Measurements from ENCODE around the gene FLNB. TPM values are rescaled to one million over a fixed set of nuclear protein-coding genes. Genes with fewer than 3 reads are reported as not detected.

FLNB gene
- total and polyA plus RNA-seq, 2 of the 8 experiments (the other 6 are each of a cell fraction or from before 2014, with no cell fraction given), result 72.3 to 118 TPM

- Histone ChIP-seq H3K56ac (replicated peaks; ENCODE audit: insufficient read length, low read depth, low read length) (no peak overlapping the region), H3K36me3 (ENCODE audit: control insufficient read depth in 2 of 4, insufficient read depth in 4 of 4, low read length in 3 of 4) (no peaks in the 10 kb centered on the region), H2BK5ac (ENCODE audit: low read depth, low read length) (no peak overlapping the region), H2AK5ac (ENCODE audit: low read depth, low read length) (no peak overlapping the region), H4K5ac (ENCODE audit: insufficient read length, low read depth, low read length) (no peak overlapping the region), H3K27me3 (replicated peaks in 1 of 4; ENCODE audit: control insufficient read depth in 3 of 4, extremely low read depth in 1 of 4, insufficient read depth in 3 of 4, low read length in 3 of 4) (no peaks in the 10 kb centered on the region), H3K18ac (ENCODE audit: extremely low read depth, low read length) (no peak overlapping the region), H3K27ac (ENCODE audit: low read depth, low read length) (no peak overlapping the region), H3K9ac (replicated peaks in 1 of 4; ENCODE audit: extremely low read depth in 1 of 4, low read depth in 3 of 4, low read length in 3 of 4) (no peak overlapping the region), H4K91ac (replicated peaks; ENCODE audit: insufficient read length, low read length) (no peak overlapping the region), H3K79me1 (ENCODE audit: low read depth, low read length) (peaks cover 6% of the 10 kb centered on the region), H2BK12ac (ENCODE audit: low read depth, low read length) (no peak overlapping the region), H3K4me2 (ENCODE audit: insufficient read depth in 1 of 2, low read depth in 2 of 2, low read length in 2 of 2) (no peak overlapping the region), H3K79me2 (ENCODE audit: control insufficient read depth in 1 of 2, insufficient read depth in 2 of 2, low read length in 2 of 2) (peaks cover 28 to 90% of the 10 kb centered on the region in 2 experiments), H3K9me3 (ENCODE audit: insufficient read depth in 2 of 2, low read depth in 1 of 2, low read length in 1 of 2) (no peaks in the 10 kb centered on the region), H2AFZ (ENCODE audit: low read length) (no peak overlapping the region), H3K23ac (ENCODE audit: insufficient read length) (no peak overlapping the region), H3K4me3 (ENCODE audit: extremely low read depth in 1 of 4, insufficient read depth in 2 of 4, low read depth in 3 of 4, low read length in 4 of 4) (no peak overlapping the region), H4K20me1 (replicated peaks in 1 of 2; ENCODE audit: control insufficient read depth in 1 of 2, insufficient read depth in 2 of 2, low read length in 2 of 2) (peaks cover 2 to 13% of the 10 kb centered on the region in 2 experiments), H2BK15ac (ENCODE audit: low read length) (no peak overlapping the region), H3K23me2 (ENCODE audit: low read depth, low read length) (no peaks in the 10 kb centered on the region), H2BK120ac (replicated peaks; ENCODE audit: low read depth, low read length) (no peak overlapping the region), H3K4me1 (replicated peaks in 1 of 4; ENCODE audit: control insufficient read depth in 3 of 4, insufficient read depth in 4 of 4, low read length in 3 of 4) (peaks cover 14 to 32% (median 23%) of the 10 kb centered on the region in 4 experiments), H2BK20ac (ENCODE audit: low read length) (no peak overlapping the region), H3K14ac (ENCODE audit: insufficient read length) (no peak overlapping the region), H4K8ac (ENCODE audit: extremely low read depth, insufficient read depth, low read length) (no peak overlapping the region), H3K4ac (replicated peaks; ENCODE audit: insufficient read length, low read depth, low read length) (no peak overlapping the region)
- no peak for FAIRE-seq
- DNase-seq (ENCODE audit: low read depth in 1 of 2, low spot score in 2 of 2), result no peak
- ChIA-PET POLR2A (ENCODE audit: partially characterized antibody) (interaction anchor here (0.7 to 6.3 kb wide), 2 partner anchors 9 kb away, joined by 3 to 55 read pairs; partner anchors contain the start of gene FLNB), CTCF (ENCODE audit: partially characterized antibody) (interaction anchor here (0.9 to 1.5 kb wide), 4 partner anchors 9 to 150 kb away, joined by 3 to 5 read pairs (median 4); no protein-coding TSS in a partner anchor)
- TF ChIP-seq POLR2AphosphoS5 (IDR thresholded peaks at IDR 0.05; ENCODE audit: low read depth, low read length) (no peak), JUND (IDR thresholded peaks at IDR 0.05; ENCODE audit: low read length) (no peak), CREB1 (IDR thresholded peaks at IDR 0.05) (no peak), JUN (IDR thresholded peaks at IDR 0.05; ENCODE audit: low read depth, low read length) (no peak), FOSL1 (IDR thresholded peaks at IDR 0.05; ENCODE audit: insufficient read depth, low read depth, low read length) (no peak), E2F6 (IDR thresholded peaks at IDR 0.05) (no peak), BCL11A (IDR thresholded peaks at IDR 0.05; ENCODE audit: low read depth in 2 of 2, low read length in 2 of 2) (no peak), CBX5 (IDR thresholded peaks at IDR 0.05; ENCODE audit: low read depth, low read length) (no peak), CBX8 (IDR thresholded peaks at IDR 0.05; ENCODE audit: borderline replicate concordance, low read depth, low read length) (no peak), ZNF274 (IDR thresholded peaks at IDR 0.05; ENCODE audit: borderline replicate concordance, extremely low read depth, low read length) (no peak), NRF1 (IDR thresholded peaks at IDR 0.05; ENCODE audit: low read depth, low read length) (no peak), KDM4A (IDR thresholded peaks at IDR 0.05; ENCODE audit: low read depth, low read length, severe bottlenecking) (no peak), GABPA (IDR thresholded peaks at IDR 0.05; ENCODE audit: borderline replicate concordance, insufficient read depth, low read length) (no peak)
- 95% methylated on average over 1 of the region's 1 CpG; no CpG with 5 or more reads in 1 of the 2 experiments for WGBS, 2 experiments (ENCODE audit: extremely low coverage in 1 of 2, insufficient coverage in 1 of 2, insufficient read length in 1 of 2, insufficient replicate concordance in 2 of 2, low coverage in 1 of 2, low lambda C conversion rate in 2 of 2, missing lambda C conversion rate in 1 of 2)
These were observed 8.5 kb downstream of the FLNB start for GRCh38 chr3:58016710-58017109.
